Measurements from ENCODE around the gene ZNF335. TPM values are rescaled to one million over a fixed set of nuclear protein-coding genes. Genes with fewer than 3 reads are reported as not detected.

ZNF335 gene
- total RNA-seq, 4 donors from 2014 or later, result 34.3 to 60.1 (median 53.6) TPM

DNA sequence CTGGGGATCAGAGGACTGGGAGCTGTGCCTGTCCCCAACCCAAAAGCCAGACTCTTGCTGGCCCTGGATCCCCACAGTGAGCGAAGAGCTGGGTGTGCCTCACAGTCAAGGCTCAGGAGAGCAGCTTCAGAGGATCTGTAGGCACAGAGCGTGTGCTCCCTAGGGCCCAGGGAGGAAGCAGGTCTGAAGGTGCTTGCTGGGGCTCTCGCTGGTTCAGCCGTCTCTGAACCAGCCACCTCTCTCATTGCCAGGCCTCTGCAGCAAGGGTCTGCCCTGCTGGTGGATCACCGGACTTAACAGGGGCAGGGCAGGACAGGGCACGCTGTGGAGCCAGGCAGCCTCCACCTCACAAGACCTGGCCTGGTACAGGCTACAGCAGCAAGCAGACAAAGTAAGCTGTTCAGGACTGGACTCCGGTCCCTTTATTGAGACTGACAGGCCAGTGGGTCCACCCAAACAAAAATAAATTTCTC is 23.7 kb downstream of the ZNF335 start:
- H3K27ac ChIP-seq, result no peak overlapping the region
- peaks cover 0 to 6% (median 0%) of the 10 kb centered on the region in 4 donors for H3K4me1 ChIP-seq
- DNase-seq, result no peak
- H3K27me3 ChIP-seq, result no peaks in the 10 kb centered on the region
- peaks cover 0 to 98% (median 0%) of the 10 kb centered on the region in 3 donors for H3K36me3 ChIP-seq
- no peak overlapping the region for H3K4me3 ChIP-seq
- no peaks in the 10 kb centered on the region for H3K9me3 ChIP-seq
- TF ChIP-seq POLR2A (IDR thresholded peaks at IDR 0.05), result no peak
- TF ChIP-seq, protein P1, sequence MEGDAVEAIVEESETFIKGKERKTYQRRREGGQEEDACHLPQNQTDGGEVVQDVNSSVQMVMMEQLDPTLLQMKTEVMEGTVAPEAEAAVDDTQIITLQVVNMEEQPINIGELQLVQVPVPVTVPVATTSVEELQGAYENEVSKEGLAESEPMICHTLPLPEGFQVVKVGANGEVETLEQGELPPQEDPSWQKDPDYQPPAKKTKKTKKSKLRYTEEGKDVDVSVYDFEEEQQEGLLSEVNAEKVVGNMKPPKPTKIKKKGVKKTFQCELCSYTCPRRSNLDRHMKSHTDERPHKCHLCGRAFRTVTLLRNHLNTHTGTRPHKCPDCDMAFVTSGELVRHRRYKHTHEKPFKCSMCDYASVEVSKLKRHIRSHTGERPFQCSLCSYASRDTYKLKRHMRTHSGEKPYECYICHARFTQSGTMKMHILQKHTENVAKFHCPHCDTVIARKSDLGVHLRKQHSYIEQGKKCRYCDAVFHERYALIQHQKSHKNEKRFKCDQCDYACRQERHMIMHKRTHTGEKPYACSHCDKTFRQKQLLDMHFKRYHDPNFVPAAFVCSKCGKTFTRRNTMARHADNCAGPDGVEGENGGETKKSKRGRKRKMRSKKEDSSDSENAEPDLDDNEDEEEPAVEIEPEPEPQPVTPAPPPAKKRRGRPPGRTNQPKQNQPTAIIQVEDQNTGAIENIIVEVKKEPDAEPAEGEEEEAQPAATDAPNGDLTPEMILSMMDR (IDR thresholded peaks at IDR 0.05), result no peak

DNA sequence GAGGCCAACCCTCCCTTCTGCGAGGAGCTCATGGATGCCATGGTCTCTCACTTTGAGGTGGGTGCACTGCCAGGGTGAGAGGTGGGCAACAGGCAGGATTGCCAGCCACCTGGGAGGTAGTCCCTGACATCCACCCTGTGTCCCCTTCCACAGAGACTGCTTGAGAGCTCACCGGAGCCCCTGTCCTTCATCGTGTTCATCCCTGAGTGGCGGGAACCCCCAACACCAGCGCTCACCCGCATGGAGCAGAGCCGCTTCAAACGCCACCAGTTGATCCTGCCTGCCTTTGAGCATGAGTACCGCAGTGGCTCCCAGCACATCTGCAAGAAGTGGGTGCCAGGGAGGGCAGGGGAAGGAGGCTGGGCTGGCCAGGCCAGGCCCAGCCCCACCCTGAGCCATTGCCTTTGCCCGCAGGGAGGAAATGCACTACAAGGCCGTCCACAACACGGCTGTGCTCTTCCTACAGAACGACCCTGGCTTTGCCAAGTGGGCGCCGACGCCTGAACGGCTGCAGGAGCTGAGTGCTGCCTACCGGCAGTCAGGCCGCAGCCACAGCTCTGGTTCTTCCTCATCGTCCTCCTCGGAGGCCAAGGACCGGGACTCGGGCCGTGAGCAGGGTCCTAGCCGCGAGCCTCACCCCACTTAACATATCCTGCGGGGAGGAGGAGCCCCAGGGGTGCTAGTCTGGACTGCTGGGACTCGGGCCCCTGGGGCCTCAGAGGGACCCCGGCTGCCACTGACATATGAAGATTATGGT is 24.7 kb downstream of the ZNF335 start:
- DNase-seq, result no peak
- Histone ChIP-seq H3K4me1 (peaks cover 0 to 6% (median 0%) of the 10 kb centered on the region in 4 donors), H3K27me3 (no peaks in the 10 kb centered on the region), H3K9me3 (no peaks in the 10 kb centered on the region), H3K36me3 (peaks cover 0 to 98% (median 0%) of the 10 kb centered on the region in 3 donors), H3K27ac (peak overlapping the region in 2 of 4 donors; percentile 48 to 65), H3K4me3 (no peak overlapping the region)
- TF ChIP-seq POLR2A (IDR thresholded peaks at IDR 0.05), result no peak
- TF ChIP-seq, protein P1 (IDR thresholded peaks at IDR 0.05), result no peak

DNA sequence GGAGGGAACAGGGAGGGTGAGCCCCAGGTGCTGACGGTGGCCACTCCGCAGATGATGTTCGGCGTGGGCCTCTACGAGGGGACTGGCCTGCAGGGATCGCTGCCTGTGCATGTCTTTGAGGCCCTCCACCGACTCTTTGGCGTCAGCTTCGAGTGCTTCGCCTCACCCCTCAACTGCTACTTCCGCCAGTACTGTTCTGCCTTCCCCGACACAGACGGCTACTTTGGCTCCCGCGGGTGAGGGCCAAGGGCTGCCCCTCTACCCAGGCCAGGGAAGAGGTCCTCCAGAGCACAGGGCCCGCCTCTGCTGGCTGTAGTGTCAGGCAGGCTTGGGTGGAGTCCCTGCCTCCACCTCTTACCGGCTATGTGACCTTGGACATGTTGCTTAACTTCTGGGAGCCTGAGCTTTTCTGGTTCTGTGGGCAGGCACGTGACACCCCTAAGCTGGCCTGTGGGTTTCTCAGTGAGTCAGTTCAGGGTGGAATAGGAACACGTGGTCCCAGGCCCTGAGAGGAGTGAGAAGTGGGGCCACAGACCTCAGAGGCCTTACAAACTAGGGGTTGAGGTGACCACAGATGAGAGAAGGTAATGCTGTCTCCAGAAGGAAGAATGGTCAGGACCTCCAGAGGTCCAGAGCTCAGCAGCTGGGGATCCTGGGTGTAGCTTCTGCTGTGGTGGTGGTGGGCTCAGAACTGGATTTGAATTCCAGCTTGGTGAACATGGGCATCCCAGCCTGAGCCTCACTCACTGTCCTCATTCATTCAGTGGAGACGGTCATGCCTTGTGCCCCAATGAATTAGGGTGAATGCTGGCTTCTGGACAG is 25.6 kb downstream of the ZNF335 start:
- DNase-seq, result peak in 2 of 3 donors; percentile 64 to 77
- Histone ChIP-seq H3K27ac (peak overlapping the region in 3 of 4 donors; percentile 57 to 65 (median 58)), H3K27me3 (no peaks in the 10 kb centered on the region), H3K9me3 (no peaks in the 10 kb centered on the region), H3K4me3 (no peak overlapping the region), H3K36me3 (peaks cover 0 to 97% (median 0%) of the 10 kb centered on the region in 3 donors), H3K4me1 (peaks cover 0 to 6% (median 0%) of the 10 kb centered on the region in 4 donors)
- TF ChIP-seq, protein P1 (IDR thresholded peaks at IDR 0.05), result no peak
- TF ChIP-seq POLR2A (IDR thresholded peaks at IDR 0.05), result no peak

DNA sequence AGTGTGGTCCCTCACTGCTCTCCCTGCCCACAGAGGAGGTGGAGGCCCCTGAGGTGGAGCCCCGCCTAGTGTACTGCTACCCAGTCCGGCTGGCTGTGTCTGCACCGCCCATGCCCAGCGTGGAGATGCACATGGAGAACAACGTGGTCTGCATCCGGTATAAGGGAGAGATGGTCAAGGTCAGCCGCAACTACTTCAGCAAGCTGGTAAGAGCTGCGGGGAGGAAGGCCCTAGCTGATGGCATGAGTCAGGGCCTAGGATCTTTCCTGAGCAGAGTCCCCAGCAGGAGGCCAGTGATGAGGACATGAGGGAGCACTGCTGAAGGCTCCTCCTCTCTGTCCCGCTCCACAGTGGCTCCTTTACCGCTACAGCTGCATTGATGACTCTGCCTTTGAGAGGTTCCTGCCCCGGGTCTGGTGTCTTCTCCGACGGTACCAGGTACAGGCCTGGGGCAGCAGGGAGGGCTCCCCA is 26.3 kb downstream of the ZNF335 start:
- Histone ChIP-seq H3K4me3 (no peak overlapping the region), H3K4me1 (peaks cover 0 to 6% (median 0%) of the 10 kb centered on the region in 4 donors), H3K27ac (peak overlapping the region in 3 of 4 donors; percentile 57 to 65 (median 58)), H3K27me3 (no peaks in the 10 kb centered on the region), H3K9me3 (no peaks in the 10 kb centered on the region), H3K36me3 (peaks cover 0 to 97% (median 0%) of the 10 kb centered on the region in 3 donors)
- DNase-seq, result no peak
- TF ChIP-seq, protein P1 (IDR thresholded peaks at IDR 0.05), result no peak

DNA sequence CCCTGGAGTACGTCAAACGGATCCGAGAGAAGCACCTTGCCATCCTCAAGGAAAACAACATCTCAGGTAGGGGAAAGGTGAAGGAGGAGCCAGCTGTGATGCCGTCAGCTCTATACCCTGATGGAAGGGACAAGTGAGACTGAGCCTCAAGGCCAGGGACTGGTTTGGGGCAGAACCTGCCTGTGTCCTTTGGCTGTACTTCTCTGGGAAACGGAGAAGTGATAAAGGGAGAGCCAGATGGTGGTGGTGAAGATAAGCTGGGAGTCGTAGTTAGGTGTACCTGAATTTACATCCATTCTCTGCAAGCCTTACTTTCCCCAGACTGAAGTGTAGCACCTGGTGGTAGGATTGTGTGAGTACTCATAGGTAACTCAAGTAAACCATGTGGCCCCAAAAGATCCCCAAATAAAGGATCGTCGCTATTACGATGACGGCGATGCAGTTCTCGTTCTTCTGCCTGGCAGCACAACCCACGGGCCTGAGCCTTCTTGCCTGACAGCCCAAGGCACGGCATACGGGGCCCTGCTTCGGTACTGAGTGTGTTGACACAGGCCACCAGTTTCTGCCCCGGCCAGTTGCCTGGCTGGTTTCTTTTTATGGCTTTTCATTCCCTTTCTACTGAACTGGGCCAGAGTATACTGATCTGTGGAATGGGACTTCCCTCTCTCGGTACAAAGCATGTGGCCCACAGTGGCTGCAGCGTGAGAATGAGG is 26.9 kb downstream of the ZNF335 start:
- Histone ChIP-seq H3K4me3 (no peak overlapping the region), H3K27ac (no peak overlapping the region), H3K27me3 (no peaks in the 10 kb centered on the region), H3K4me1 (peaks cover 0 to 6% (median 0%) of the 10 kb centered on the region in 4 donors), H3K36me3 (peaks cover 0 to 97% (median 0%) of the 10 kb centered on the region in 3 donors), H3K9me3 (no peaks in the 10 kb centered on the region)
- TF ChIP-seq, protein P1 (IDR thresholded peaks at IDR 0.05), result no peak
- no peak for TF ChIP-seq POLR2A (IDR thresholded peaks at IDR 0.05)
- DNase-seq, result no peak

Data from Peyer's patch (tissue), 4 donors.